Activated T-helper 1 cell treated with anti-CD3 and anti-CD28 coated beads, Interleukin-12 subunit alpha, Interleukin-12 subunit beta, Interleukin-2, Interleukin-4 antibody, amounts not matched to agents 30 ng/mL and 10 ng/mL and 1 ng/mL, durations not matched to agents 14 hours and 24 hours and 36 hours (primary cell): ENCODE data around the gene DHRS4L2. TPM values are rescaled to one million over a fixed set of nuclear protein-coding genes. Genes with fewer than 3 reads are reported as not detected.
"Not testable (repeated sequence)": the region's sequence is repeated elsewhere in the genome, so short reads cannot be mapped to it uniquely, and the experiment has no call there.

Experiments used
- DNase-seq: peaks from one replicate; pipeline ENCODE4 v3.0.0; 2021; ENCODE audit warnings: low spot score
- H3K27ac Mint-ChIP-seq: one replicate; pipeline ENCODE4 v1.8.0; 2021; ENCODE audit warnings: mild to moderate bottlenecking, mixed read lengths
- H3K27me3 Mint-ChIP-seq: one replicate; pipeline ENCODE4 v1.8.0; 2022; ENCODE audit warnings: mild to moderate bottlenecking, moderate library complexity, mixed read lengths; ENCODE audit not compliant: insufficient read depth
- H3K36me3 Mint-ChIP-seq: one replicate; pipeline ENCODE4 v1.8.0; 2021; ENCODE audit warnings: low read depth, mixed read lengths
- H3K4me1 Mint-ChIP-seq: one replicate; pipeline ENCODE4 v1.8.0; 2021; ENCODE audit warnings: low read depth, mixed read lengths
- H3K4me3 Mint-ChIP-seq: one replicate; pipeline ENCODE4 v1.8.0; 2021; ENCODE audit warnings: mild to moderate bottlenecking, moderate library complexity, mixed read lengths
- H3K9me3 Mint-ChIP-seq: one replicate; pipeline ENCODE4 v1.8.0; 2021; ENCODE audit warnings: mixed read lengths
- intact Hi-C: fragments of 100-400 bp; cut with micrococcal nuclease; formaldehyde crosslinking; loops from one replicate; pipeline ENCODE4 v1.15.1; 2024
- total RNA-seq: library from RNA; stranded (reverse); gene quantifications from 2 replicates; pipeline ENCODE4 v1.2.3, GENCODE V29; 2022

The DHRS4L2 gene
- total RNA-seq, 1 donor from 2014 or later, result 17.9 TPM

DNA sequence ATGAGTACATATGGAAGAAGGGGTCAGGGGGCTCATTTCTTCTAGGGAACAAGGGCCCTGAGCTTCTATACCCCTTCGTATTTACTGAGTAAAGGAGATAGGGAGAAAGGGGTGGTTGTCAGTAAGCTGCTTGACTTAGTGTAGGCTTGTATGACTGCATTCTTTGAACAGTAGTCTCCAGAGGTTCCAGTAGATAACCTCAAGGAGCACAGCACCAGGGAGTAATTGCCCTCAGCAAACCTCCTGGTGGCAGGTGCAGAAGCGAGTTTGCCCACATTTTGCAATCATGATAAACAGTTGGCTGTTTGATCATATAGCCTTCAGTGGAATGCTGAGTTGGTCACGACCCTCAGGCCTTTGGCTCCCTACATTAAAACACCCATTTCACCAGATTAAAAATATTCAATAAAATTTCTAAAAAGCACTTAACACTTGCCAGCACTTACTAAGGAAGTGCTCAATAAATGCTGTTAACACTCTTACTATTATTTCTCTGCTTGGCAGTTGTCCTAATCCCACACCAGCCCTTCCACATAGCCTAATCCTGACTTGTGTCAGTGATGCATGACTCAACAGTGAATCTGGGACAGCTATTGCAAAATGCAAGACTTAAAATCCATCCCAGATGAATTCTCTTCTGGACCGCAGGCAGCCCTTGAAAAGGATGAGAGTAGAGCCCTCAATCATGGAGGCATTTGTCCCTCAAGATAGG is 3.7 kb upstream of the DHRS4L2 start:
- Mint-ChIP-seq H3K4me1 (peaks cover 25% of the 10 kb centered on the region), H3K4me3 (no peak overlapping the region), H3K27me3 (no peaks in the 10 kb centered on the region), H3K9me3 (no peaks in the 10 kb centered on the region), H3K27ac (no peak overlapping the region), H3K36me3 (peaks cover 3% of the 10 kb centered on the region)
- DNase-seq, result no peak
- intact Hi-C loops, result loop anchor here (5.0 kb wide), 1 partner anchor 107 kb away; the partner anchor contains the start of gene PCK2

DNA sequence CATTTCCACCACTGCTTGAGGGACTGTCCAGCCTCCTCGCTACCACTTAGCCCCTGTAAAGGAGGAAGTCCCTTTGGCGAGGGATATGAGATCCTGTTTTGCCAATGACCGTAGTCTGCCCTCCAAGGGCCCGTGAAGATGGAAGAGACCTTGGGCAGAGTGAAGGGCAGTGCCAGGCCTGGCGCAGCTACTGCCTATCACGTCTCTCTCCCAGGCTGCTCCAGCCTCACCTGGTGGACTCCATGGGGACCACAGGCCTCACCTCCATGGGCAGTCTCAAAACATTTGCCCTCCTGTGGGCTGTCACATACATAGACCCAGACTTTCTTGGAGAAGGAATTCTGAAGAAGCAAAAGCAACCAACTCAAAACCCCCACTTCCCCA is 514 bp upstream of the DHRS4L2 start:
- H3K9me3 Mint-ChIP-seq, H3K36me3 Mint-ChIP-seq, H3K27me3 Mint-ChIP-seq, DNase-seq: not testable (repeated sequence)
- intact Hi-C loops, result loop anchor here (1.0 to 5.0 kb wide), 3 partner anchors 26 to 126 kb away; partner anchors contain the start of genes DCAF11, NRL and PCK2
- H3K4me1 Mint-ChIP-seq, result peaks cover 25% of the 10 kb centered on the region
- H3K4me3 Mint-ChIP-seq, result peak overlapping the region; percentile 83
- peak overlapping the region; percentile 67 for H3K27ac Mint-ChIP-seq

DNA sequence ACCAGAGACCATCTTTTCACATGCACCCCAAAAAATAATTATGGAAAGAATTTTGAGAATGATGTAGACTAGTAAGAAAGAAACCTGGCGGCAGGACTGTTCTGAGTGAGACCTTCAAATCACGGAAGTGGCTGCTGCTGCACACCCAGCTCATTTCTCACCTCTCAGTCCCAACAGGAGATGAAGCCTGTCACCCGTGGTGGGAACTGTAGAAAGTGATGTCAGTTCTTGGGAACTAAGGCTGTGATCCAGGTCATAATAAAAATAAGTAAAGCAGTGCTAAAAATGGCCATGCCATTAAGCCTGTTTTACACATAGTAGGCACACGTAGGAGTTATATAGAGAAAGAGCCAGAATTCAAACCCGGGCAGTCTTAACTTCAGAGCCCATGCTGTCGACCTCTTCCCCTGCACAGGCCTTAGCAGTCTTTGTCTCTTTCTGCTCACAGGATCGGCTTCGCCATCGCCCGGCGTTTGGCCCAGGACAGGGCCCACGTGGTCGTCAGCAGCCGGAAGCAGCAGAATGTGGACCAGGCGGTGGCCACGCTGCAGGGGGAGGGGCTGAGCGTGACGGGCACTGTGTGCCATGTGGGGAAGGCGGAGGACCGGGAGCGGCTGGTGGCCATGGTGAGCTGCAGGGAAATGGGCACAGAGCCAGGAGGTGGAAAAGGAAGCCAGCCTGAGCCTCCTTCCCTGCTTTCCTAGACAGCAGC is 1.2 kb downstream of the DHRS4L2 start:
- not testable (repeated sequence) for DNase-seq, H3K36me3 Mint-ChIP-seq, H3K27me3 Mint-ChIP-seq, H3K9me3 Mint-ChIP-seq
- intact Hi-C loops, result loop anchor here (1.0 to 5.0 kb wide), 2 partner anchors 63 to 102 kb away; partner anchors contain the start of gene PCK2
- peak overlapping the region; percentile 83 for H3K4me3 Mint-ChIP-seq
- H3K4me1 Mint-ChIP-seq, result peaks cover 25% of the 10 kb centered on the region
- H3K27ac Mint-ChIP-seq, result peak overlapping the region; percentile 88

DNA sequence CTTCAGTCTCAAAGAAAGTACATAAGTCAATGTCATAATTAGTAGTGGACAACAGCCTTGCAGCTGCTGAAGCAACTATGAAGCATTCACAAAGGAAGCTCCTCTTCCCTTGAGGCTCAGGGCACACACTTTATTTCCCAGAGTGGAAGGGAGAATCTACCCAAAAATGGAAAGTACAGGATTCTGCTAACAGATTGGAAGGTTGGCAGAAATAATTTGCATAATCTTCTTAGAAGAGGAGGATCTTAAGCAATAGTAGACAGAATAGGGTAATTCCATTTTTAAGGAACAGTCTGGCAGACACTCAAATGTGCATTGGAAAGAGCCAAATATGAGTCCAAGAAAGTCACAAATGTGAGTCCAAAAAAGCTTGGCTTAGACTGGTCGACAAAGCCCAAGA is 2.2 kb downstream of the DHRS4L2 start:
- not testable (repeated sequence) for H3K4me3 Mint-ChIP-seq, H3K9me3 Mint-ChIP-seq, H3K27me3 Mint-ChIP-seq

DNA sequence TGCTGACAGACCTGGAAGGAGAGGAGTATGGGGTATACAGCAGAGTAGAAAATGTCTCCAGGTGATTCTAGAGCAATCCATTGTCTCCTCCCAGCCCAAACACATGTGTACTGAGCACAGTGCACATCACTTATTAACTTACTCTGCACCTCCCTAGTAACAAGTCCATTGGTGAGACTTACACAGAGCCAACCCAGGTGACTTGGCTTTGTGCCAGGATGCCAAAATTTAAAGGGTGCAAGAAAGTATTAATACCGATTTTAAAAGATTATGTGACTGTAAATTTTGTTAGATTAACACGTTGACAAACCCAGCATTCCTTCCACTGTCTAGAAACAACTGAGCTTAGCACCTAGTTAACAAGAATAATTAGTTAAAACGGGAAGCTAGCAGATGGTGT is 4.3 kb downstream of the DHRS4L2 start:
- H3K27ac Mint-ChIP-seq, DNase-seq, H3K36me3 Mint-ChIP-seq, H3K27me3 Mint-ChIP-seq, H3K9me3 Mint-ChIP-seq, H3K4me3 Mint-ChIP-seq, intact Hi-C loops: not testable (repeated sequence)
- H3K4me1 Mint-ChIP-seq, result peaks cover 17% of the 10 kb centered on the region

More for the DNA sequence above, 2.2 kb downstream of the DHRS4L2 start:
- intact Hi-C loops, H3K27ac Mint-ChIP-seq, DNase-seq, H3K36me3 Mint-ChIP-seq: not testable (repeated sequence)
- peaks cover 25% of the 10 kb centered on the region for H3K4me1 Mint-ChIP-seq

DNA sequence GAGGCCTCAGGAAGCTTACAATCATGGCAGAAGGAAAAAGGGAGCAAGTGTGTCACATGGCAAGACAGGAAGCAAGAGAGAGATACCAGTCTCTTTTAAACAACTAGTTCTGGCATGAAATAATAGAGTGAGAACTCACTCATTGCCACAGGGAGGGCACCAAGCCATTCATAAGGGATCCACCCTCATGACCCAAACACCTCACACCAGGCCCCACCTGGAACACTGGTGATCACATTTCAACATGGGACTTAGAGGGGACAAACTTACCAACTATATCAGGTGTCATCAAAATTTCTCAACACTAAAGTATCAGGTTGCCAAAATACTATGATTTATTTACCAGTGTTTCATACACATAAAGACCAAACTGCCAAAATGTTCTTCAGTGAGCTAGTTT is 7.3 kb downstream of the DHRS4L2 start:
- H3K27ac Mint-ChIP-seq, H3K36me3 Mint-ChIP-seq, H3K27me3 Mint-ChIP-seq, DNase-seq, H3K4me3 Mint-ChIP-seq, H3K4me1 Mint-ChIP-seq, H3K9me3 Mint-ChIP-seq, intact Hi-C loops: not testable (repeated sequence)

DNA sequence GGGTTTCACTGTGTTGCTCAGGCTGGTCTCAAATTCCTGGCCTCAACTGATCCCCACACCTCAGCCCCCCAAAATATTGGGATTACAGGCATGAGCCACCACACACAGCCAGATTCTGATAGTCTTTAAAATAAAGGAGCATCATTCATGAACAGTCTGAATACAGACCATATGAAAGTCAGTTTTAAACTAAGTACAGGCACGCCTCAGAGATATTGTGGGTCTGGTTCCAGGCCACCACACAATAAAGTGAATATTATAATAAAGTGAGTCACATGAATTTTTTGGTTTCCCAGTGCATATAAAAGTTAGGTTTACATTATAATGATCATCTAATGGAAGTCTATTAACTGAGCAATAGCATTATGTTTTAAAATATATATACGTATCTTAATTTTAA is 8.1 kb downstream of the DHRS4L2 start:
- H3K27ac Mint-ChIP-seq, intact Hi-C loops, H3K9me3 Mint-ChIP-seq, DNase-seq, H3K27me3 Mint-ChIP-seq, H3K4me3 Mint-ChIP-seq, H3K36me3 Mint-ChIP-seq, H3K4me1 Mint-ChIP-seq: not testable (repeated sequence)

DNA sequence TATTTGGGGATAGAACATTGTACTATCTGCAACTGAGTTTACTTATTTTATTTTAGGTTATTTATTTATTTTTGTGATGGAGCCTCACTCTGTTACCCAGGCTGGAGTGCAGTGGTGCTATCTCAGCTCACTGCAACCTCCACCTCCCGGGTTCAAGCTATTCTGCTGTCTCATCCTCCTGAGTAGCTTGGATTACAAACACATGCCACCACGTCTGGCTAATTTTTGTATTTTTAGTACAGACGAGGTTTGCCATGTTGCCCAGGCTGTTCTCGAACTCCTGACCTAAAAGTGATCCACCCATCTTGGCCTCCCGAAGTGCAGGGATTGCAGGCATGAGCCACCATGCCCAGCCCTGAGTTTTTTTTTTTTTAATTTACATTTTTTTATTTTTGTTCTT is 10.9 kb downstream of the DHRS4L2 start:
- DNase-seq, H3K36me3 Mint-ChIP-seq, H3K27me3 Mint-ChIP-seq, H3K4me3 Mint-ChIP-seq, H3K4me1 Mint-ChIP-seq, intact Hi-C loops, H3K27ac Mint-ChIP-seq, H3K9me3 Mint-ChIP-seq: not testable (repeated sequence)

DNA sequence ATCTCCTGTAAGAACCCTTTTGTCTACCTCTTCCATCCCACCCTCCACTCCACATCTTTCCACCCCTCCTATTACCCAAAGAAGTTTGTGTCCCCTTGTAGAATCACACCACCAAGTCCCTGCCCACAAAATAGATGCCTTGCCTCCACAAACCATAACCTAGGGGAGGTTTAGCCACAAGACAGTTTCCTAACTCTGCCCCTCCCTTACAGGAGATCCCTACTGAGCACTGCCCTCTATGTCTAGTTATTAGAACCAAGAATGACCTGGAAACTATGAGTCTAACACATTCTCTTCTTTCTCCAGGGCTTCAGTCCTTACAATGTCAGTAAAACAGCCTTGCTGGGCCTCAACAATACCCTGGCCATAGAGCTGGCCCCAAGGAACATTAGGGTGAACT is 12.3 kb downstream of the DHRS4L2 start:
- H3K9me3 Mint-ChIP-seq, H3K4me3 Mint-ChIP-seq, DNase-seq, H3K27me3 Mint-ChIP-seq, H3K4me1 Mint-ChIP-seq, H3K36me3 Mint-ChIP-seq, intact Hi-C loops, H3K27ac Mint-ChIP-seq: not testable (repeated sequence)

DNA sequence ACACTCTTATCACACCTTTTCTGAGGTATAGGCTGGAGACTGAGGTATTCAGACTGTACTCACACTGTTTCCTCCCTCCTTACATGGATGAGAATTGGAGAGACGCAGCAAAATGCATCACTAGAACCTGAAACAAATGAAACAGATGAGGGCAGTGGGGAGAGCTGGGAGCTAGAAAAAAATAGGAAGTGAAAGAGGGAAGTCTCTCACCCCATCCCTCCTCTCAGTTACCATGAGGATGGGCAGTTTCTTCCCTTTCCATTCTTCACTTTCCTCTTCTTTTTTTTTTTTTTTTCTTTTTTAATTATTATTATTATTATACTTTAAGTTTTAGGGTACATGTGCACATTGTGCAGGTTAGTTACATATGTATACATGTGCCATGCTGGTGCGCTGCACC is 12.9 kb downstream of the DHRS4L2 start:
- H3K27me3 Mint-ChIP-seq, H3K27ac Mint-ChIP-seq, H3K36me3 Mint-ChIP-seq, H3K9me3 Mint-ChIP-seq, intact Hi-C loops, H3K4me3 Mint-ChIP-seq, H3K4me1 Mint-ChIP-seq, DNase-seq: not testable (repeated sequence)

DNA sequence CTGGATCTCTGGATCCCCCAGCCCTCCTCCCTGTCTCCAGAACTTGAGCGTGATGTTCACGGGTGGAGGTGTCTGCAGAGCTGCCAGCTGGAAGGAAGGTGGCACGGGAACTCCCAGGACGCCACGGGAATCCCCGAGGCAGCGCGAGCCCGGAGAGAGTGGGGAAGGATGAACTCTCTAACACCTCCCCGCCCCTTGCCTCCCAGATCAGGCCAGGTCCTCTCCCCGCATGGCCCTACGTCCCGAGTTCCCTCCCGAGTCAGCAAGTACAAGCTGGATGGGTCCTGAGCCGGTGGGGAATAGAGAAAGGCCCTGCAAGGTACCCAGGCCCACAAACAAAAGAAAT is 17.7 kb downstream of the DHRS4L2 start:
- H3K4me3 Mint-ChIP-seq, H3K9me3 Mint-ChIP-seq, H3K27ac Mint-ChIP-seq, DNase-seq, intact Hi-C loops, H3K27me3 Mint-ChIP-seq, H3K36me3 Mint-ChIP-seq: not testable (repeated sequence)
- H3K4me1 Mint-ChIP-seq, result peaks cover 29% of the 10 kb centered on the region

DNA sequence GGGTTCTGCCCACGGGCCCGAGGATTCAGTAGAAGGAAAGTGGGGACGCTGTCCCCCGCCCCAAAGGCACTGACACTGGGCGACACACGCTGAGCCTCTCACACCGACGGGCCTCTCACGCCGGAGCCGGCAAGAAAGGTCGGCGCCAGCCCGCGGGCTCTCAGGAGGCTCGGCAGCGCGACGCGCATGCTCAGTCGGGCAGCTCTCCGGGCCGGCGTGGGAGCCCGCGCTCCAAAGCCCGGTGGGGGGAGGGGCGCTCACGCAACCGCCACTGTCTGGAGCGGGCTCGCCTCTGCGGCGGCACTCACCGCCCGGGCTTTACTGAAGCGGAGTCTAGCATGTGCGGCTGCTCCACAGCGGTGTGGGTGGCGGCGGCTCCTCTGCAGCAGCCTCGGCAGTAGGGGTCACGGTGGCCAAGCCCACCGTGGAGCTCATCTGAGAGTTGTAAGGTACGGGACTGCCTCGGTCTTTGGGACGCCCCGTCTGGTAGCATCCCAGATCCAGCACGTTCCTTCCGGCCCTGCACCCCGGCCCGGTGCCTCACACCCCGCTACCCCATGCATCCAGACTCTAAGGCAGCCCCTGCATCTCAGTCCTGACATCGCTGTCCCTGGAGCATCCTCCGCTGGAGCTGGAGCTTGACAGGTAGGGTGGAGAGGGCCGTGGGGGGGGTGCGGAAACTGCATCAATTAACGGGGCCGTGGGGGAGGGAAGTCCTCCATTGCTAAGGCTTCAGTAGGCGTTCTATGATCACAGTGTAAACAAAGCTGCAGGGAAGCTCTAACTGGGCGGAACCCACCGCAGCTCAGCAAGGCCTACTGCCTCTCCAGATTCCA is 18.3 kb downstream of the DHRS4L2 start:
- H3K36me3 Mint-ChIP-seq, H3K9me3 Mint-ChIP-seq, H3K27me3 Mint-ChIP-seq, intact Hi-C loops: not testable (repeated sequence)
- H3K4me3 Mint-ChIP-seq, result peak overlapping the region; percentile 81
- H3K4me1 Mint-ChIP-seq, result peaks cover 30% of the 10 kb centered on the region
- peak; percentile 67 for DNase-seq
- peak overlapping the region; percentile 78 for H3K27ac Mint-ChIP-seq

DNA sequence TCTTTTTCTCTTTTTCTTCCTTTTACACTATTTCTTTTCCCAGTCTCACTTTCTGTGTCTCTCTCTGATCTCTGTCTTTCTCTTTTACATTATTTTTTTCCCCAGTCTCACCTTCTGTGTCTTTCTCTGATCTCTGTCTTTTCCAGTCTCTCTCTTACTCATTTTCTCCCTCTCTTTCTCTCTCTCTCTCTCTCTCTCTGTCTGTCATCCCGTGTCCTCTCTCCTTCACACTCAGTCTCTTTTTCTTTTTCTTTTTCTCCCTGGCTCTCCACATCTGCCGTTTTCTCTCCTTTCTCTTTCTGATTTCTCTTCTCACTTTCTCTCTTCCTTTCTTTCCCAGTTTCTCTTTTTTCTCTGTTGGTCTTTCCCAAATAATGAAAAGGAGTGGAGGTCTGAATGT is 22.3 kb downstream of the DHRS4L2 start:
- Mint-ChIP-seq H3K27ac (peak overlapping the region; percentile 18), H3K9me3 (no peaks in the 10 kb centered on the region), H3K4me1 (peaks cover 30% of the 10 kb centered on the region), H3K4me3 (peak overlapping the region; percentile 13), H3K36me3 (peaks cover 9% of the 10 kb centered on the region), H3K27me3 (no peaks in the 10 kb centered on the region)
- intact Hi-C loops, result no loop called here
- DNase-seq, result no peak
